Esophagus muscularis mucosa (tissue), 4 donors: ENCODE data around the gene PGF. TPM values are rescaled to one million over a fixed set of nuclear protein-coding genes. Genes with fewer than 3 reads are reported as not detected.

Experiments
- DNase-seq: peaks from one replicate; pipeline ENCODE4 v3.0.0-alpha.2; 2017; ENCODE audit errors: extremely low spot score
- H3K27ac ChIP-seq, 4 donors: fragments of 200-600 bp; sonication (generic); replicated peaks in 1 of 4; 1 replicate in 3 of 4; 2 replicates in 1 of 4; pipeline ENCODE4 v1.5.1; 2016 to 2019; ENCODE audit warnings: mild to moderate bottlenecking in 1 of 4
- H3K27me3 ChIP-seq, 4 donors: fragments of 200-600 bp; sonication (generic); one replicate each; pipeline versions ENCODE4 v1.5.1 to v1.6.0; 2016 to 2019
- H3K36me3 ChIP-seq, 4 donors: fragments of 200-600 bp; sonication (generic); one replicate each; pipeline ENCODE4 v1.5.1; 2016 to 2019
- H3K4me1 ChIP-seq, 4 donors: fragments of 200-600 bp; sonication (generic); one replicate each; pipeline ENCODE4 v1.5.1; 2016 to 2019
- H3K4me3 ChIP-seq, 4 donors: fragments of 200-600 bp; sonication (generic); 1 replicate in 2 of 4; 2 replicates in 2 of 4; pipeline ENCODE4 v1.5.1; 2016 to 2019; ENCODE audit warnings: mild to moderate bottlenecking in 4 of 4, moderate library complexity in 1 of 4
- H3K9me3 ChIP-seq, 4 donors: fragments of 200-600 bp; sonication (generic); 1 replicate in 3 of 4; 2 replicates in 1 of 4; pipeline ENCODE4 v1.5.1; 2016 to 2019
- CTCF ChIP-seq, 3 experiments: fragments of 200-600 bp in 2 of 3; fragments of 450-650 bp in 1 of 3; sonication (generic) in 2 of 3; IDR thresholded peaks; one replicate each; pipeline ENCODE4 v1.5.1; 2017 to 2019; ENCODE audit warnings: antibody characterized with exemption in 3 of 3, mild to moderate bottlenecking in 2 of 3, moderate library complexity in 1 of 3
- EP300 ChIP-seq: sonication (generic); formaldehyde crosslinking; IDR thresholded peaks from one replicate; pipeline ENCODE4 v1.6.1; 2017; ENCODE audit warnings: antibody characterized with exemption
- POLR2A ChIP-seq: fragments of 450-650 bp; IDR thresholded peaks from one replicate; pipeline ENCODE4 v1.6.1; 2017; ENCODE audit warnings: antibody characterized with exemption, moderate library complexity, mild to moderate bottlenecking, low read depth
- POLR2AphosphoS5 ChIP-seq, 2 donors: sonication (generic); formaldehyde crosslinking; IDR thresholded peaks; one replicate each; pipeline ENCODE4 v1.6.1; 2017; ENCODE audit warnings: antibody characterized with exemption in 2 of 2
- WGBS: methylation state at CpG from one replicate; pipeline ENCODE4 v1.1.5; 2018; 5-methylcytosine and 5-hydroxymethylcytosine counted together
- intact Hi-C: fragments of 100-400 bp; cut with DNase I; formaldehyde crosslinking; loops from one replicate; pipeline ENCODE4 v1.15.1; 2023
- total RNA-seq, 4 donors: library from RNA; depleted of rRNA; stranded (reverse); fragments of >200 nt; gene quantifications; one replicate each; pipeline versions ENCODE4 v1.1.0 to v1.2.1, GENCODE V29; 2016

Gene PGF
- total RNA-seq, 4 donors from 2014 or later = 16.7 to 69.6 (median 18.4) TPM

GRCh38 chr14:74976264-74977113, 21.1 kb upstream of the PGF start:
- Histone ChIP-seq H3K9me3 (no peaks in the 10 kb centered on the region), H3K36me3 (no peaks in the 10 kb centered on the region), H3K4me1 (peaks cover 35 to 72% (median 63%) of the 10 kb centered on the region in 4 donors), H3K27ac (peak overlapping the region in 1 of 4 donors; percentile 30), H3K27me3 (no peaks in the 10 kb centered on the region), H3K4me3 (no peak overlapping the region)
- intact Hi-C loops = no loop called here
- no peak for TF ChIP-seq CTCF (IDR thresholded peaks at IDR 0.05)
- no peak for TF ChIP-seq POLR2AphosphoS5 (IDR thresholded peaks at IDR 0.05)
- TF ChIP-seq EP300 = no peak
- no peak for TF ChIP-seq POLR2A
- no peak for DNase-seq
- WGBS = 81% methylated on average over 11 of the region's 11 CpGs

- peak; percentile 97 for DNase-seq
- 71% methylated on average over 7 of the region's 12 CpGs for WGBS
Observed at GRCh38 chr14:74975059-74975810, 19.8 kb upstream of the PGF start.

GRCh38 chr14:74974364-74975058, 19.1 kb upstream of the PGF start:
- TF ChIP-seq CTCF (IDR thresholded peaks at IDR 0.05) = no peak
- no peak for TF ChIP-seq EP300
- TF ChIP-seq POLR2A = no peak
- no peak for TF ChIP-seq POLR2AphosphoS5 (IDR thresholded peaks at IDR 0.05)
- H3K4me1 ChIP-seq = peaks cover 25 to 55% (median 50%) of the 10 kb centered on the region in 4 donors
- H3K27me3 ChIP-seq = no peaks in the 10 kb centered on the region
- peak overlapping the region in 3 of 4 donors; percentile 21 to 52 (median 21) for H3K27ac ChIP-seq
- H3K36me3 ChIP-seq = no peaks in the 10 kb centered on the region
- DNase-seq = no peak
- H3K9me3 ChIP-seq = no peaks in the 10 kb centered on the region
- intact Hi-C loops = no loop called here
- WGBS = 62% methylated on average over 9 of the region's 15 CpGs
- H3K4me3 ChIP-seq = no peak overlapping the region

More at GRCh38 chr14:74975059-74975810, 19.8 kb upstream of the PGF start:
- no peak overlapping the region for H3K4me3 ChIP-seq
- H3K9me3 ChIP-seq = no peaks in the 10 kb centered on the region
- H3K4me1 ChIP-seq = peaks cover 25 to 60% (median 52%) of the 10 kb centered on the region in 4 donors
- H3K27me3 ChIP-seq = no peaks in the 10 kb centered on the region
- no peaks in the 10 kb centered on the region for H3K36me3 ChIP-seq
- H3K27ac ChIP-seq = peak overlapping the region in 3 of 4 donors; percentile 21 to 52 (median 21)
- TF ChIP-seq POLR2A (no peak), EP300 (no peak), CTCF (IDR thresholded peaks at IDR 0.05) (no peak)
- intact Hi-C loops = no loop called here

GRCh38 chr14:74973905-74974363, 18.5 kb upstream of the PGF start:
- no peaks in the 10 kb centered on the region for H3K36me3 ChIP-seq
- no peaks in the 10 kb centered on the region for H3K27me3 ChIP-seq
- no peak overlapping the region for H3K4me3 ChIP-seq
- TF ChIP-seq POLR2A (no peak), CTCF (IDR thresholded peaks at IDR 0.05) (no peak), POLR2AphosphoS5 (IDR thresholded peaks at IDR 0.05) (no peak), EP300 (no peak)
- peak overlapping the region in 3 of 4 donors; percentile 21 to 52 (median 21) for H3K27ac ChIP-seq
- WGBS = 97% methylated on average over 5 of the region's 5 CpGs
- no peaks in the 10 kb centered on the region for H3K9me3 ChIP-seq
- no peak for DNase-seq
- intact Hi-C loops = no loop called here
- H3K4me1 ChIP-seq = peaks cover 25 to 53% (median 51%) of the 10 kb centered on the region in 4 donors
